ENCODE measurements around the gene ZNF280D.
"Not testable (repeated sequence)": the region's sequence is repeated elsewhere in the genome, so short reads cannot be mapped to it uniquely, and the experiment has no call there.

The ZNF280D gene, protein sequence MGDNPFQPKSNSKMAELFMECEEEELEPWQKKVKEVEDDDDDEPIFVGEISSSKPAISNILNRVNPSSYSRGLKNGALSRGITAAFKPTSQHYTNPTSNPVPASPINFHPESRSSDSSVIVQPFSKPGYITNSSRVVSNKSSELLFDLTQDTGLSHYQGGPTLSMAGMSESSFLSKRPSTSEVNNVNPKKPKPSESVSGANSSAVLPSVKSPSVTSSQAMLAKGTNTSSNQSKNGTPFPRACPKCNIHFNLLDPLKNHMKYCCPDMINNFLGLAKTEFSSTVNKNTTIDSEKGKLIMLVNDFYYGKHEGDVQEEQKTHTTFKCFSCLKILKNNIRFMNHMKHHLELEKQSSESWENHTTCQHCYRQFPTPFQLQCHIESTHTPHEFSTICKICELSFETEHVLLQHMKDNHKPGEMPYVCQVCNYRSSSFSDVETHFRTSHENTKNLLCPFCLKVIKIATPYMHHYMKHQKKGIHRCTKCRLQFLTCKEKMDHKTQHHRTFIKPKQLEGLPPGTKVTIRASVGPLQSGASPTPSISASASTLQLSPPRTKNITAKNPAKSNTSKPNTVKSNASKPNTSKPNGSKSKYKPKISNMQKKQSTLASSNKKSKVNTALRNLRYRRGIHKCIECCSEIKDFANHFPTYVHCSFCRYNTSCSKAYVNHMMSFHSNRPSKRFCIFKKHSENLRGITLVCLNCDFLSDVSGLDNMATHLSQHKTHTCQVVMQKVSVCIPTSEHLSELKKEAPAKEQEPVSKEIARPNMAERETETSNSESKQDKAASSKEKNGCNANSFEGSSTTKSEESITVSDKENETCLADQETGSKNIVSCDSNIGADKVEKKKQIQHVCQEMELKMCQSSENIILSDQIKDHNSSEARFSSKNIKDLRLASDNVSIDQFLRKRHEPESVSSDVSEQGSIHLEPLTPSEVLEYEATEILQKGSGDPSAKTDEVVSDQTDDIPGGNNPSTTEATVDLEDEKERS

DNA sequence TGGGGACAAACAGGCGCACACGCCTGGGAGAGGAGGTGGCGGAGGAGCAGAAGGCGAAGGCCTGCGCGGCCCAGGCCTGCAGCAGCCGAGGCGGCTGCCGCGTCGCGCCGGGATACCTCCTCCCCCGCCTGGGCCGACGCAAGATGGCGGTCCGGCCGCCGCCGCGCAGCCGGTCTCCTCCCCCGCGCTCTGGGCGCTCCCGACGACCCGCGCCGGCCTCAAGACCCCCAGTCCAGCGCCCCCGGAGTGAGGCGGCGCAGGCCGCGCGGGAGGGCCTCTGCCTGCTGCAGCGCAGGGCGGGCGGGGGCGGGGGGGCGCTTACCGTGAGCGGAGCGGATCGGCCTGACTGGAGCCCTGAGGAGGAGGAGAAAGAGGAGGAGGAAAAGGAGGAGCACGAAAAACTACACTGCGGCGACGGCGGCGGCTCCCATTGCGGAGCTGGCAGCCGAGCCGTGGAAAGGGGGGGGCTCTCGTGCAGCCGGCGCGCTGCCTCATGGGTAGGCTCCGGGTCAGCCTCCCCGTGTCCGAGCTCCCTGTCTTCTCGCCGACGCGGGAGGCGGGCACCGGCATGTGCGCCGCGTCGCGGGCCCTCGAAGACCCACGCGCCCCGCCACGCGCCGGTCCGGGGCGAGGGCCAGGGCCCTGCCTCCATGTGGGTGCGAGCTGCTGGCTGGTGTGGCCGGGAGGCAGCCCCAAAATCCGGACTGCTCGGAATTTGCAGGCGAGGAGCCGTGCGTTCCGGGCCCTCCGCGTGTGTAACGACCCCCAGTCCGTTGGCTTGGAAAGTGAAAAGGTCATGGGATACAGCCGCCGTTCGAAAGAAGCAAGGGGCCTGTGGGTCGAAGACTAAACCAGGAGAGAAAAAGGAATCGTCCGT, at the start of gene ZNF280D:
Gene ZNF280D (minus strand): TSS at position 374 of the 877 bp plus-strand sequence. CDS start 26,400 bp downstream, outside the sequence.
- Histone ChIP-seq H3K9me3 (ENCODE audit: control insufficient read depth, low read length) (no peaks in the 10 kb centered on the region), H3K4me3 (ENCODE audit: low read length) (peak within 1 kb of the TSS; percentile 66), H3K36me3 (ENCODE audit: control insufficient read depth, insufficient read depth, low read length) (no peaks in the 10 kb centered on the region), H3K4me1 (ENCODE audit: control insufficient read depth, insufficient read depth, low read length) (peaks cover 22% of the 10 kb centered on the region), H3K9ac (ENCODE audit: low read length) (peak within 1 kb of the TSS; percentile 87), H3K27me3 (ENCODE audit: control insufficient read depth, insufficient read depth, low read length) (no peaks in the 10 kb centered on the region)

DNA sequence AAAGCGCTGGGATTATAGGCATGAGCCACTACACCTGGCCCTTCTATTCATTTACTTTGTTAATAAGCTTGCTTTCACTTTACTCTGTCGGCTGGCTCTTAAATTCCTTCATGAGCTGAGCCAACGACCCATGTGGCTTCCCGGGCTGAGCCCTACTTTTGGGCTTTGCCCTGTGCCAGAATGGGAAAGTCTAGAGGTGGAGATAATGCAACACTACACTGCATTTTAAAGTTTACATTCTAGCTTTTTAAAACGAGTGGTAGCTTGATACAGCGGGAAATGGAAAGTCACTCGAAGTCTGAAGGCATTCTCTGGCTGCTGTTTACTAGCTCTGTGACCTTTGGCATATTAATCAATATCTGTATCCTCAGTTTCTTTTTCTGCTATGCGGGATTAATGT, 49.0 kb upstream of the ZNF280D start:
- Histone ChIP-seq H3K9me3 (ENCODE audit: control insufficient read depth, low read length) (peaks cover 5% of the 10 kb centered on the region), H3K4me1 (ENCODE audit: control insufficient read depth, insufficient read depth, low read length) (no peaks in the 10 kb centered on the region), H3K36me3 (ENCODE audit: control insufficient read depth, insufficient read depth, low read length) (no peaks in the 10 kb centered on the region), H3K27me3 (ENCODE audit: control insufficient read depth, insufficient read depth, low read length) (no peaks in the 10 kb centered on the region), H3K9ac (ENCODE audit: low read length) (no peak overlapping the region), H3K4me3 (ENCODE audit: low read length) (no peak overlapping the region)

DNA sequence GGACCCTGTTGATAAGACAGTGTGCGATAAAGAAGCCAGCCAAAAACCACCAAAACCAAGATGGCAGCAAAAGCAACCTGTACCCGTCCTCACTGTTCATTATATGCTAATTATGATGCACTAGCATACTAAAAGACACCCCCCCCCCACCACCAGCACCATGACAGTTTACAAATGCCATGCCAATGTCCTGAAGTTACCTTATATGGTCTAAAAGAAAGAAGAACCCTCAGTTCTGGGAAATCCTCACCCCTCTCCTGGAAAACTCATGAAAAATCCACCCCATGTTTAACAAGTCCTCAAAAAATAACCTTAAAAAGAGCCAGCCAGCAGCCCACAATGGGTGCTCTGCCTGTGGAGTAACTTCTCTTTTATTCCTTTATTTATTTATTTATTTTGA, 48.4 kb upstream of the ZNF280D start:
- Histone ChIP-seq H3K9me3 (ENCODE audit: control insufficient read depth, low read length) (peaks cover 5% of the 10 kb centered on the region), H3K4me3 (ENCODE audit: low read length) (no peak overlapping the region), H3K9ac (ENCODE audit: low read length) (no peak overlapping the region), H3K4me1 (ENCODE audit: control insufficient read depth, insufficient read depth, low read length) (no peaks in the 10 kb centered on the region), H3K36me3 (ENCODE audit: control insufficient read depth, insufficient read depth, low read length) (no peaks in the 10 kb centered on the region), H3K27me3 (ENCODE audit: control insufficient read depth, insufficient read depth, low read length) (no peaks in the 10 kb centered on the region)

DNA sequence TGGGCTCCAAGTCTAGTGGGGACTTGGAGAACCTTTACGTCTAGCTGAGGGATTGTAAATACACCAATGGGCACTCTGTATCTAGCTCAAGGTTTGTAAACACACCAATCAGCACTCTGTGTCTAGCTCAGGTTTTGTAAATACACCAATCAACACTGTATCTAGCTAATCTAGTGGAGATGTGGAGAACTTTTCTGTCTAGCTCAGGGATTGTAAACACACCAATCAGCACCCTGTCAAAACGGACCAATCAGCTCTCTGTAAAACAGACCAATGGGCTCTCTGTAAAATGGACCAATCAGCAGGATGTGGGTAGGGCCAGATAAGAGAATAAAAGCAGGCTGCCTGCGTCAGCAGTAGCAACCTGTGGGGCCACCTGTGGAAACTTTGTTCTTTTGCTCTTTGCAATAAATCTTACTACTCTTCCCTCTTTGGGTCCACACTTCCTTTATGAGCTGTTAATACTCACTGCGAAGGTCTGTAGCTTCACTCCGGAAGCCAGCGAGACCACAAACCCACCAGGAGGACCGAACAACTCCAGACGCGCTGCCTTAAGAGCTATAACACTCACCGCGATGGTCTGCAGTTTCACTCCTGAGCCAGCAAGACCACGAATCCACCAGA, 46.9 kb upstream of the ZNF280D start:
- H3K9ac ChIP-seq (ENCODE audit: low read length); H3K9me3 ChIP-seq (ENCODE audit: control insufficient read depth, low read length); H3K4me1 ChIP-seq (ENCODE audit: control insufficient read depth, insufficient read depth, low read length); H3K4me3 ChIP-seq (ENCODE audit: low read length); H3K27me3 ChIP-seq (ENCODE audit: control insufficient read depth, insufficient read depth, low read length); H3K36me3 ChIP-seq (ENCODE audit: control insufficient read depth, insufficient read depth, low read length): not testable (repeated sequence)

DNA sequence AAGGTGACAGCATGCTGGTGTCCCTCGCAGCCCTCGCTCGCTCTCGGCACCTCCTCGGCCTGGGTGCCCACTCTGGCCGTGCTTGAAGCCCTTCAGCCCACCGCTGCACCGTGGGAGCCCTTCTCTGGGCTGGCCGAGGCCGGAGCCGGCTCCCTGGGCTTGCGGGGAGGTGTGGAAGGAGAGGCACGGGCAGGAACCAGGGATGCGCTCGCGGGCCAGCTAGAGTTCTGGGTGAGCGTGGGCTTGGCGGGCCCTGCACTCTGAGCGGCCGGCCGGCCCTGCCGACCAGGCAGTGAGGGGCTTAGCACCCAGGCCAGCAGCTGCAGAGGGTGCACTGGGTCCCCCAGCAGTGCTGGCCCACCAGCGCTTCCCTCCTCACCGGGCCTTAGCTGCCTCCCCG, 46.1 kb upstream of the ZNF280D start:
- H3K4me3 ChIP-seq (ENCODE audit: low read length); H3K4me1 ChIP-seq (ENCODE audit: control insufficient read depth, insufficient read depth, low read length); H3K27me3 ChIP-seq (ENCODE audit: control insufficient read depth, insufficient read depth, low read length); H3K9me3 ChIP-seq (ENCODE audit: control insufficient read depth, low read length); H3K9ac ChIP-seq (ENCODE audit: low read length); H3K36me3 ChIP-seq (ENCODE audit: control insufficient read depth, insufficient read depth, low read length): not testable (repeated sequence)

DNA sequence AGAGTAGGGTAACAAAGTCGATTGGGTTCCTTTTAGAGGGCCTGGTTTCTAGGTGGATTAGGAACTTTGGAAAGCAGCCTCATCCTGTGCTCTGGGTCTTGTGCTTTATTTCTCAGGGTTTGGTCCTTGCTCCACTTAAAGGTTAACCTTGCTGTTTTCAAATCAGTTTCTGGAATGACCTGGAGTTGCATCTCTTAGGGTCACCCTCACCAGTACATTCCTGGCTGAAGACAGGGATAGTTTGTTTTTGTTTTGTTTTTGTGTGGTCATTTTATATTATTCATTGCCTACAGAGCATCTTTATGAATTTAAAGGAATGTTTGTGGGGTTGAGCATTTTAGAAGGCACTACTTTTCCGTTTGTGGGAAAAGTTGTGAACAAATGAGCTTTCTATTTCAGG, 45.5 kb upstream of the ZNF280D start:
- Histone ChIP-seq H3K4me3 (ENCODE audit: low read length) (no peak overlapping the region), H3K9me3 (ENCODE audit: control insufficient read depth, low read length) (peaks cover 1% of the 10 kb centered on the region), H3K27me3 (ENCODE audit: control insufficient read depth, insufficient read depth, low read length) (no peaks in the 10 kb centered on the region), H3K4me1 (ENCODE audit: control insufficient read depth, insufficient read depth, low read length) (no peaks in the 10 kb centered on the region), H3K36me3 (ENCODE audit: control insufficient read depth, insufficient read depth, low read length) (no peaks in the 10 kb centered on the region), H3K9ac (ENCODE audit: low read length) (no peak overlapping the region)

DNA sequence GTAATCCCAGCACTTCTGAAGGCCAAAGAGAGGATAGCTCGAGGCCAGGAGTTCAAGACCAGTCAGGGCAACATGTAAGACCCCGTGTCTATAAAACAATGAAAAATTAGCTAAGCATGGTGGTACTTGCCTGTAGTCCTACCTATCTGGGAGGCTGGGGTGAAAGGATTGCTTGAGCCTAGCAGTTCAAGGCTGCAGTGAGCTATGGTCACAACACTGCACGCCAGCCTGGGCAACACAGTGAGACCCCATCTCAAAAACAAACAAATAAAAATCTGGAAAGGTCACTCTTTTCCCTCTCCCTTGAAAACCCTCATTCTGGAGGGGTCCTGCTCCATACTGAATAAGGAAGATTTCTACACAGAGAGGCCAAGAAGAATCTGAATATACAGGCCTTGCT, 43.5 kb upstream of the ZNF280D start:
- no peak overlapping the region for H3K9ac ChIP-seq (ENCODE audit: low read length)
- H3K9me3 ChIP-seq (ENCODE audit: control insufficient read depth, low read length), result no peaks in the 10 kb centered on the region
- no peaks in the 10 kb centered on the region for H3K36me3 ChIP-seq (ENCODE audit: control insufficient read depth, insufficient read depth, low read length)
- H3K4me3 ChIP-seq (ENCODE audit: low read length), result no peak overlapping the region
- H3K4me1 ChIP-seq (ENCODE audit: control insufficient read depth, insufficient read depth, low read length), result peaks cover 11% of the 10 kb centered on the region
- no peaks in the 10 kb centered on the region for H3K27me3 ChIP-seq (ENCODE audit: control insufficient read depth, insufficient read depth, low read length)

DNA sequence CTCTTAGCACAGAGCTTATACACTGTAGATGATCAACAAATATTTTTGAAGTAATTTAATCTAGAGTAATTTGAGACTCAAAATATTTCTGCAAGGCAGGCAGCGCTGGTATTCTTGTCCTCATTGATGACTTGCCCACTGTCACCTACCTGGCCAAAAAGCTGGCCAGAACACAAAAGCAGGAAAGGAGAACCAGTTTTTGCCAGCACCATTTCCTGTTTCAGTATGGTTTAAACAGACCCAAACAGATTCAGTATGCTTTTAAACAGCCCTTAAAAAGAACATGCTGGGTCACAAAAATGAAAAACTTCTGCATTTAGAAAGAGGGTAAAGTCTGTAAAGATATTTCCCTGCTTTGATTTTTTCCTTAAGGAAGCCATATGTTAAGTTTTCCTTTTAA, 42.3 kb upstream of the ZNF280D start:
- H3K36me3 ChIP-seq (ENCODE audit: control insufficient read depth, insufficient read depth, low read length), result no peaks in the 10 kb centered on the region
- no peaks in the 10 kb centered on the region for H3K9me3 ChIP-seq (ENCODE audit: control insufficient read depth, low read length)
- H3K4me1 ChIP-seq (ENCODE audit: control insufficient read depth, insufficient read depth, low read length), result peaks cover 11% of the 10 kb centered on the region
- no peaks in the 10 kb centered on the region for H3K27me3 ChIP-seq (ENCODE audit: control insufficient read depth, insufficient read depth, low read length)
- H3K9ac ChIP-seq (ENCODE audit: low read length), result no peak overlapping the region
- no peak overlapping the region for H3K4me3 ChIP-seq (ENCODE audit: low read length)

DNA sequence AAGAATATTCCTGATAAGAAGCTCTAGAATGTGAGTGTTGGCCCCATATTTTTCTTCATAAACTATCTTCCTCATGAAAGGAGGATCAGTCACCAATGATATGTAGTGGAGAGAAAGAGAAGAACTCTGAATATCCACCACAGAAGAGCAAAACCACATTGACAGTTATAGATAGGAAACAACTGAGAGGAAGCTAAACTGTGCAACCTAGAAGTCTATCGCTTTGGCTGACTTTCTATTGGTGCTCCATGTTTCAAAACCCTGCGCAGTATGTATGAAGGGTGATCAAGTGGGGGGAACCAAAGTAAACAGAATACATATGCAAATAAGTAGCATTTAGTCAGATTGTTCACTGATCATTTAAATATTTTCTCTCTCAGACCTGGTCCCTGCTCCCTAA, 41.0 kb upstream of the ZNF280D start:
- no peak overlapping the region for H3K9ac ChIP-seq (ENCODE audit: low read length)
- H3K27me3 ChIP-seq (ENCODE audit: control insufficient read depth, insufficient read depth, low read length), result no peaks in the 10 kb centered on the region
- no peaks in the 10 kb centered on the region for H3K36me3 ChIP-seq (ENCODE audit: control insufficient read depth, insufficient read depth, low read length)
- peaks cover 11% of the 10 kb centered on the region for H3K4me1 ChIP-seq (ENCODE audit: control insufficient read depth, insufficient read depth, low read length)
- H3K9me3 ChIP-seq (ENCODE audit: control insufficient read depth, low read length), result no peaks in the 10 kb centered on the region
- H3K4me3 ChIP-seq (ENCODE audit: low read length), result no peak overlapping the region

DNA sequence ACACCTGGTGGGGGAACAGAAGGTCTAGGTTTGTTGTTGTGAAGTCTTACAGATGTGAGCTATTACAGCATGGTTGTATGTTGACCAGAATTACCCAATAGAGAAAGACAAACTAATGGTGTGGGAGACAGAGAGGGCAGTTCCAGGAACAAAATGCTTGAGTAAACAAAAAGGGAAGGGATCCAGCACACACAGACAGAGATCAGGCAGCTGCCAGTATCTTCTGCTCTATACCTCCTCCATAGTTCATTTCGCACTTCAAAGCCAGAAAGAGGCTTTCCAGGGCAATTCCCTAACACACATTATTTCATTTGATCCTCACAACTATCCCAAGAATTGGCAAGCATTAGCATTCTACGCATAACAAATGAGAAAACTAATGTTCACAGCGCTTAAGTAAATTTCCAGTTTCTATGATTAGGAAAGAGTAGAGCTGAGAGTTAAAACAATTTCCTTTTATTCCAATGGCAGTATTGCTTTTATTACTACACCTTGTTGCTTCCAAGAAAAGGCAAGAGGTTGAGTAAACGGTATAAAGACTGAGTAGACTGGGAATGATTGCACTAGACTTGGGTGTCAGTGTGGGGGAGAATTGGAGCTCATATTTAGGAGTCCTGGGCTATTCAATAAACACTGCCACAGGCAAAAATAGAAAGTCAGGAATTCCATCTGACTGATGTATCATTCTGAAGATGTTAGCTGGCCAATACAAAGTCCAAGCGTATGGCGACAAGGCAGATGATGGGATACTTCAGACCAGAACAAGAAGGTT, 39.7 kb upstream of the ZNF280D start:
- Histone ChIP-seq H3K4me3 (ENCODE audit: low read length) (no peak overlapping the region), H3K36me3 (ENCODE audit: control insufficient read depth, insufficient read depth, low read length) (no peaks in the 10 kb centered on the region), H3K27me3 (ENCODE audit: control insufficient read depth, insufficient read depth, low read length) (no peaks in the 10 kb centered on the region), H3K9ac (ENCODE audit: low read length) (no peak overlapping the region), H3K4me1 (ENCODE audit: control insufficient read depth, insufficient read depth, low read length) (peaks cover 11% of the 10 kb centered on the region), H3K9me3 (ENCODE audit: control insufficient read depth, low read length) (no peaks in the 10 kb centered on the region)

DNA sequence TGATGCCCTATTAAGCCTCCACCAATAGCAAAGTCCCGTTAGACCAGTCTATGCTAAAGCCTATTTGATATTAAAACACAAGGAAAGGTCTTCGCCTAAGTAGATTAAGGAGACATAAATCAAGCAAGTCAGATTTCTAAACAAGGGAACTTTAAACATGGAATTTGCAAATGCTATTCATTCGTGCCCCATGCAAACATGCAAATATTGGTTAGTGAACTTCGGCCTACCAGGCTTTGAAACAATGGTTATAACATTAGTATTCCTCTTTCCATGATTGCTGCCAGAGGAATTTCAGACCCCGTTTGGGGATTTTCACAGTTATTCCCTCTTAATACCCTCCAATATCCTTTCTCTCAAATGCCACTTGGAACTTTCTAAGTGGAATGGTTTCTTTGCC, 36.9 kb upstream of the ZNF280D start:
- no peaks in the 10 kb centered on the region for H3K9me3 ChIP-seq (ENCODE audit: control insufficient read depth, low read length)
- no peak overlapping the region for H3K4me3 ChIP-seq (ENCODE audit: low read length)
- peaks cover 11% of the 10 kb centered on the region for H3K4me1 ChIP-seq (ENCODE audit: control insufficient read depth, insufficient read depth, low read length)

More for the DNA sequence above, 36.9 kb upstream of the ZNF280D start:
- Histone ChIP-seq H3K9ac (ENCODE audit: low read length) (no peak overlapping the region), H3K36me3 (ENCODE audit: control insufficient read depth, insufficient read depth, low read length) (no peaks in the 10 kb centered on the region), H3K27me3 (ENCODE audit: control insufficient read depth, insufficient read depth, low read length) (no peaks in the 10 kb centered on the region)

All from mucosa of stomach (tissue), 1 donor.